GM21390 (cell line): ENCODE measurements around the gene HELLS.
A peak's percentile ranks its signal among the peaks of the same experiment; 100 is the strongest.
"Not testable (repeated sequence)": the region's sequence is repeated elsewhere in the genome, so short reads cannot be mapped to it uniquely, and the experiment has no call there.

Experiments
- ATAC-seq: cut with Tn5 transposase; IDR thresholded peaks from one replicate; pipeline ENCODE4 v1.9.1; 2021; ENCODE audit not compliant: unreplicated experiment

The HELLS gene

DNA sequence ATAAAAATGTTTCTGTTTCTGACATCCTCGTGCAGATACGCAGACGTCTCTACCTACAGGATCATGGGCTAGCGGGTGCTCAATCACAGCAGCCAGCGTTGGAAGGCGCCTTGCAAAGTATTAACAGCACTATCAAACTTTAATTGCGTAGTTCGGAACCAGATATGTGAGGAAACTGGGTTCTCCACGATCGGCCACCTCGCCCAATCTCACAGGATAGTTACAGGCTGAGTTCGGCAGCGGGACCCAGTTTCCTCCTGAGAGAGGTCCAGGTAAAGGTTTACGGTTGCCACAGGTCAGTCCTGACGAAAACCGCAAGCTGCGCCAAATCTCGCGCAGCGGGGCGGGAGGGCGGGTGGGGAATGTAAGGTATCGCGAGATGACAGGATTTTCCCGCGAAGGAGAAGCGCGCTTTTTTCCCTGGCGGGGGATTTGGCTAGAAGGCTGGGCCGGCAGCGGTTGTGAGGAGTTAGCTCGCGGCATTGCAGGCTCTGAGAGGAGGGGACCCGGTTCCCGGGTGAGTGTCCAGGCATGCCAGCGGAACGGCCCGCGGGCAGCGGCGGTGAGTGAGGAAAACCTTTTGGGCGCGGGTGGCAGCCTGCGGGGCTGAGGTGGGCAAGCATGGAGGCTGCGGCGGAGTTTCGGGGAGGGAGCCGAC is at the start of gene HELLS:
Gene HELLS (plus strand): TSS at position 398 of the 658 bp plus-strand sequence. CDS start 134 bp downstream, at position 532.
- peak; percentile 82 for ATAC-seq

GRCh38 chr10:94496010-94496409 is 49.6 kb upstream of the HELLS start:
- ATAC-seq = peak; percentile 85

DNA sequence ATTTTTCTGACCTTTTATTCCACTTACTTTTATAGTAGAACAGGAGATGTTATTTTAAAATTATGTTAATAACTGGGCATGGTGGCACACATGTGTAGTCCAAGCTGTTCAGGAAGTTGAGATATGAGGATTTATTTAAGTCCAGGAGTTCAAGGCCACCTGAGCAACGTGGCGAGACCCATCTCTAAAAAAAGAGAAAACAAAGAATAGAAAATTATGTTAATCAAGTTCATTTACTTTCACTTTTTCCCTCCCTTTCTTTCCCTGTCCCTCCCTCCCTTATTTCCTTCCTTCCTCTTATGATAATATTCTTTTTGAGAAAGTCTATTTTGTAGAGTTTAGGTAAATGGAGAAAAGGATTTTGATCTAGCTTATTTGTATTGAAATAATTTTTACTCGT is 48.9 kb upstream of the HELLS start:
- ATAC-seq = no peak

DNA sequence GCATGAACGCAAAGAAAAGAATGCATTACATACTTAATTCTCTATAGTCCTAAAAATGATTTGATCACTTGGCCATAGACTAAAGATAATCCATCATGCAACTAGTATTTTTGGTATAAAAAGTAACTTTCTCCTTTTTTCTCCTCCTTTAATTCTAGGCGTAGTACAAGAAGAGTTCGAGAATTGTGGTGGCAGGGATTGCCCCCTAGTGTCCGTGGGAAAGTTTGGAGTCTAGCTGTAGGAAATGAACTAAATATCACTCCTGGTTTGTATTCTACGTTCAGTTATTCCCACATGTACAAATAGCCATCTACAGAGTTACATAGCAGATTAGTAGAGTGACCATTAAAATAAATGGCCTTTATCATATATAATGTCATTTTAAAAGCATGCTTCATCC is 45.5 kb upstream of the HELLS start:
- no peak for ATAC-seq

- no peak for ATAC-seq
These were observed 24.0 kb upstream of the HELLS start for GRCh38 chr10:94521276-94522250.

GRCh38 chr10:94524146-94524545 is 21.4 kb upstream of the HELLS start:
- no peak for ATAC-seq

DNA sequence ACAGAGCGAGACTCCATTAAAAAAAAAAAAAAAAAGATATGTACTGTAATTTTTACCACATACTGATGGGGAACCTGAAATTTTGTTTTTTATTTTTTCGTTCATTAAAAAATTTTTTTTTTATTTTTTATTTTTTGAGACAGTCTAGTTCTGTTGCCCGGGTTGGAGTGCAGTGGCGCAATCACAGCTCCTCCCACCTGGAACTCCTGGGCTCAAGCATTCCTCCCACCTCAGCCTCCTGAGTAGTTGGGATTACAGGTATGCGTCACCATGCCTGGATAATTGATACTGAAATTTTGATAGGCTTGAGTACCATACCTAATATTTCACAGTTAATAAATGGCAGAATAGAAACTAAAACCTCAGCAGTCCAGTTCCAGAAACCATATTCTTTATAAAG is 20.9 kb upstream of the HELLS start:
- no peak for ATAC-seq

DNA sequence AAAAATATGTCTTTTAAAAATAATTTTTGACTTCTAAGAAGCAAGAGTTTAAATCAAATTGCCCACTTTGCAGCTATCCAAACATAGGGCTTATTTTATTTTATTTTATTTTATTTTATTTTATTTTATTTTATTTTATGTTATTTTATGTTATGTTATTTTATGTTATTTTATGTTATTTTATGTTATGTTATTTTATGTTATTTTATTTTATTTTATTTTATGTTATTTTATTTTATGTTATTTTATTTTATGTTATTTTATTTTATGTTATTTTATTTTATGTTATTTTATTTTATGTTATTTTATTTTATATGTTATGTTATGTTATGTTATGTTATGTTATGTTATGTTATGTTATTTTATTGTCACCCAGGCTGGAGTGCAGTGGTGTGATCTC is 14.0 kb upstream of the HELLS start:
- ATAC-seq = not testable (repeated sequence)

DNA sequence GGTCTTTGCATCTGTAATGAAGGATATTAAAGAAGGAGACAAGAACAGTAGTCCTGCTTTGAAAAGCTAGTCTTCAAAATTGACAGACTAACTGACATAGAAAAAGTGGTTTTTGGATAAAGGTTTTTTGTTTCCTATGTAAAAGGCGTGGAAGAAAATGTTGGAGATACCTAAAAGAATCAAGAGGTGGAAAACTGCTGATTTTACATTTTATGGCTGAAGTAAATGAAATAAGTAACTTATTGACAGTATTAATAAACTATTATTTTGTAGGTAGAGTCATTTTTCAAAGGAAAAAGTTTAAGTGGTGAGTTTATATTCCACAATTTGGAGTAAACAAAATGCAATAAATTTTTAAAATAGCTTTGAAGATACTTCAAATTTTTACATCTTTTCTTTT is 12.6 kb upstream of the HELLS start:
- no peak for ATAC-seq

GRCh38 chr10:94542282-94542681 is 3.3 kb upstream of the HELLS start:
- not testable (repeated sequence) for ATAC-seq

DNA sequence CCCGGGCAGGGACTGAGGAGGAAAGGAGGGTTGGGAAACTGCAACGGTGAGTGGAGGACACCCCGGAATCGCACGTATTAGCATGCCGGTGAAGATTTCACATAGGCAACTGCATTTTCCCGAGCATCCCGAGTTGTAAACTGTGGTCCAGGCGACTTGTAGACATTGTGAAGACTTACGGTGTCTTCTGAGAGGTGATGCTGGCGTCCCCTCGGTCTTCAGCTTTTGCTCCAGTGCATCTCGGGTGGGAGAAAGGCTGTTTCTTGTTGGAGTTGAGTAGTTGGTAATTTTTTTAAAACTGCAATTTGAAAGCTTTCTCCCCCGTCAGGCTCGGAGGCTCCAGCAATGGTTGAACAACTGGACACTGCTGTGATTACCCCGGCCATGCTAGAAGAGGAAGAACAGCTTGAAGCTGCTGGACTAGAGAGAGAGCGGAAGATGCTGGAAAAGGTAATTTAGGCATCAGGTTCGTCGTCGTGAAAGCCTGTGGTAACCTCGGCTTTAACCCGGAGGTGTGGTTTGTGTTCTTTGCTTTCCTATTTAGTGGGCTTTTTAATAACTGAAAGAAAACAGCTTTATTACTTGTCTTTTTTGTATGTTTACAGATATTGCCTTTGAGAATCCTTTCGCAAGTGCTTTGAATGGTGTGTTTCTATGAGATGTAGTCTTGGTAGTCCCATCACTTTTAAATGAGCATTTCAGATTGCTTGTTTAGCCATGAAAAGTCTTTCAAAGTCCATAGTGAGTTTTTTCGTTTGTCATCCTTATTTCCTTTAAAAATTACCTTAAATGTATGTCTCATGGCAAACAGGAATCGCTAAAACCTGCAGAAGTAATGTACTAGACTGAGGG is 687 bp downstream of the HELLS start:
- peak; percentile 9 for ATAC-seq

DNA sequence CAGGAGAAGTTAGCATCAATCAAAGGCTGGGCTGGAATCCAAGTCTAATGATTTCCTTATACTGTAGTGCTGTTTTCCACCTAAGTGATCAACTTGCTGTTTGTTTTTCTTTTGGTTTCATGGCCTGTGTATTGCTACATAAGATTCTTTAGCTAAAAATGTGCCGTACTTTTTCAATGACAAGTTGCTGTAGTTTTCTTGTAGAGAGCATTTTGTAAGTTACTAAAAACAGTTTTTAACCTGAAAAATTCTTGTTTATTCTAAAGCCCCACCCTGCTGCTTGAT is 1.3 kb downstream of the HELLS start:
- ATAC-seq = no peak

DNA sequence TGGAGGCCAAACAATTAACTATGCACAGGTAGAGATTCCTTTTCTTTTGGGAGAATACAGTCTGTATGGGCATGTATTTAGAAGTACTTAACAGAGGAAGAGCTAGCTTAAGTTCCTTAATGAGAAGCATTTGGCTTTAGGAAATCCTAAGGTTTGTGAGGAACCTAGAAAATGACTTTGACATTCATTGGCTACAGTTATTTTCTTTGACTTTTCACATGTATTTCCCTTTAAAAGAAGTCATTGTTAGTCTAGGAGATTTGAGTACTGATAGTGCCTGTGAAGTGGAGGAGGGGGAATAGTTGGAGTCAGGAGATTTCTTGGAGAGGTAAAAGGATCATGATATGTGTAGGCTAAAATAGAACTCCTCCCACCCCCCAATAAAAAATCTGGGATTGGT is 3.6 kb downstream of the HELLS start:
- no peak for ATAC-seq

DNA sequence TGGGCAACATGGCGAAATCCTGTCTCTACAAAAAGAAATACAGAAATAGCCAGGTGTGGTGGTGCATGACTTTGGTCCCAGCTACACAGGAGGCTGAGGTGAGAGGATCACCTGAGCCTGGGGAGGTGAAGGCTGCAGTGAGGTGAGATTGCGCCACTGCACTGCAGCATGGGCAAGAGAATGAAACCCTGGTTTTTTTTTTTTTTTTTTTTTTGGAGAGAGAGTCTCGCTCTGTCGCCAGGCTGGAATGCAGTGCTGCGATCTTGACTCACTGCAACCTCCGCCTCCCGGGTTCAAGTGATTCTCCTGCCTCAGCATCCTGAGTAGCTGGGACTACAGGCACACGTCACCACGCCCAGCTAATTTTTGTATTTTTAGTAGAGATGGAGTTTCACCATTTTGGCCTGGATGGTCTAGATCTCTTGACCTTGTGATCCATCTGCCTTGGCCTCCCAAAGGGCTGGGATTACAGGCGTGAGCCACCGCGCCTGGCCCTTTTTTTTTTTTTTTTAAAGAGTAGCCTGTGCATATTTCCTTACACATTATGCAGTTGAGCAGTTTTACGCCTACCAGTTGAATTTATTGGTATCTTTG is 22.2 kb downstream of the HELLS start:
- ATAC-seq = not testable (repeated sequence)

- no peak for ATAC-seq
These were observed 25.5 kb downstream of the HELLS start for GRCh38 chr10:94571081-94571480.

DNA sequence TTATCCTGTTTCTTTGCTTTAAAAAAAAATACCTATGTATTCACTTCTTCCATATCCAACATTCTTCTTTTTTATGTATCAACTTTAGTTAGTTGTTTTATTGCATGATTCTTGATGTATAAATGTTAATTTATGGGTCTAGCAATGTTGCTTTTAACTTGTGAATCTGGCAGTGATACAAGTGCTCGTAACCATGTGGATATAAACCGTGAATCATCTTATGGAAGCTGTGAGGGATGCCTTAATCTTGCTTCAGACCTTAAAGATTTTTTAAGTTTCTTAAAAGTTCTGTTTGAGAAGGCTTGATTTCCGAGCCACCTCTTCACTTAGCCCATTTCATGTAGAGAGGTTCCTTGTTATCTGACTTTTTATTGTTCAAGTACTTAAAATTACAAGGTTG is 25.9 kb downstream of the HELLS start:
- ATAC-seq = no peak

DNA sequence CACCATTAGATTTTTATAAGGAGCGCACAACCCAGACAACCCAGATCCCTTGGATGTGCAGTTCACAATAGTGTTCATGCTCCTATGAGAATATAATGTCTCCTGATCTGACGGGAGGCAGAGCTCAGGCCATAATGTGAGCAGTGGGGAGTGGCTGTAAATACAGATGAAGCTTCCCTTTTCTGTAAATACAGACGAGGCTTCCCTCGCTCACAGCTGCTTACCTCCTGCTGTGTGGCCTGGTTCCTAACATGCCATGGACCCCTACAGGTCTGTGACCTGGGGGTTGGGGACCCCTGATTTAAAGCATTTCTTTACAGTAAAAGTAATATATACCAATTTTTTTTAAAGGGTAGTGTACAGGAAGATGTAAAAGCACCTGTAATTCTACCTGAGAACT is 33.2 kb downstream of the HELLS start:
- no peak for ATAC-seq

- no peak for ATAC-seq
These were observed 37.5 kb downstream of the HELLS start for GRCh38 chr10:94583124-94583523.

GRCh38 chr10:94591461-94592205 is 46.0 kb downstream of the HELLS start:
- ATAC-seq = peak; percentile 86

DNA sequence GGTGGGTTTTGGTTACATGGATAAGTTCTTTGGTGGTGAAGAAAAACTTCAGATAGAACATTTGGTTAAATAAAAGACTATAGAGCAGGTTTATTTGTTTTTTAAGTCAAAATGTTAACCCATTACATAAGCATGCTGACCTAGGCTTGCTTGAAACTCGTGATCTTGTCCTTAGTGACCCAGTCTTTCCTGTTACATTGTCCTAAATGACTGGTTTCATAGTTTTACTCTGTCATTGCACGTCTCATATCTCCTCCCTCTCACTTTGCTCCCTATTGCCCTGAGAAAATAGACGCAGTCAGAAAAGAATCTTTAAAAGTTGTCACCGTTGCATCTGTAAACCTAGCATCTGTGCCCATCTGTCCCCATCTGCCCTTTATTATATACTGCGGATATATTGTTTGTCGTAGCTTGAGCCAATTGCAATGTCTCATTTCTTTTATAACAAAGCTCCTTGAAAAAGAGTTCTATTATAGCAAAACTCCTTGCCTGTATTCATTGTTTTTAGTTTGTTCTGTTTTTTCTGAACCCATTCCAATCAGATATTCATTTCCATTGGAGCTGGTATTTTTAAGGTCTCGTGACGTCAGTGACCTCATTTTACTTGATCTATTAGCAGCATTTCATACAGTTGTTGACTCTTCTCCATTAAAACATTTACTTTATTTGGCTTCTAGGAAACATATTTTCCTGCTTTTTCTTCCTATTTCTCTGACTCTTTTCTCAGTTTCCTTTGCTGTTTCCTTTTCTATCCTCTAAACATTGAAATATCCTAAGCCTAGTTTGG is 57.3 kb downstream of the HELLS start:
- no peak for ATAC-seq
